Measurements from ENCODE around the gene ALOX5.
"Not testable (repeated sequence)": the region's sequence is repeated elsewhere in the genome, so short reads cannot be mapped to it uniquely, and the experiment has no call there.

ALOX5 gene

DNA sequence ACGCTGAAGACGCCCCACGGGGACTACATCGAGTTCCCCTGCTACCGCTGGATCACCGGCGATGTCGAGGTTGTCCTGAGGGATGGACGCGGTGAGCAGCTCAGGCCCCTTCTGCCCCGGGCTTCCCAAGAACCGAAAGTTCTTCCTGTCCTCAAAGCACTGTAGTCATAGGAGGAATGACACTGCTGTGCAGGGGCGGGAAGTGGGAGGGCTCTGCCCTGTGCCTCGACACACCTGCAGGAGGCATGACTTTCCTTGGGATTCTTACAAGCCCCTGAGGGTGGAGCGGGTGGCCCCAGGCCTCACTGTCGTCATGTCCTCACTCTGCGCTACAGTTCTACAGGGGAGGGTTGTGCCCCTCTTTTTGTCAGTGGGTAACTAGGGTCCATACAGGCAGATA is 8.6 kb downstream of the ALOX5 start:
- no peaks in the 10 kb centered on the region for H3K36me3 ChIP-seq (ENCODE audit: control insufficient read depth, insufficient read depth, low read length)
- no peaks in the 10 kb centered on the region for H3K9me3 ChIP-seq (ENCODE audit: control insufficient read depth, low read length)
- H3K4me1 ChIP-seq (ENCODE audit: control insufficient read depth, insufficient read depth, low read length): peaks cover 2% of the 10 kb centered on the region
- peaks cover under 1% of the 10 kb centered on the region for H3K27me3 ChIP-seq (ENCODE audit: control insufficient read depth, insufficient read depth, low read length, poor library complexity, severe bottlenecking)
- no peak overlapping the region for H3K4me3 ChIP-seq (ENCODE audit: insufficient read depth, low read depth, low read length)
- H3K27ac ChIP-seq (ENCODE audit: insufficient read depth, low read depth, low read length, poor library complexity, severe bottlenecking): no peak overlapping the region
- 92 to 93% methylated on average over 17 of the region's 17 CpGs for WGBS, 2 experiments

DNA sequence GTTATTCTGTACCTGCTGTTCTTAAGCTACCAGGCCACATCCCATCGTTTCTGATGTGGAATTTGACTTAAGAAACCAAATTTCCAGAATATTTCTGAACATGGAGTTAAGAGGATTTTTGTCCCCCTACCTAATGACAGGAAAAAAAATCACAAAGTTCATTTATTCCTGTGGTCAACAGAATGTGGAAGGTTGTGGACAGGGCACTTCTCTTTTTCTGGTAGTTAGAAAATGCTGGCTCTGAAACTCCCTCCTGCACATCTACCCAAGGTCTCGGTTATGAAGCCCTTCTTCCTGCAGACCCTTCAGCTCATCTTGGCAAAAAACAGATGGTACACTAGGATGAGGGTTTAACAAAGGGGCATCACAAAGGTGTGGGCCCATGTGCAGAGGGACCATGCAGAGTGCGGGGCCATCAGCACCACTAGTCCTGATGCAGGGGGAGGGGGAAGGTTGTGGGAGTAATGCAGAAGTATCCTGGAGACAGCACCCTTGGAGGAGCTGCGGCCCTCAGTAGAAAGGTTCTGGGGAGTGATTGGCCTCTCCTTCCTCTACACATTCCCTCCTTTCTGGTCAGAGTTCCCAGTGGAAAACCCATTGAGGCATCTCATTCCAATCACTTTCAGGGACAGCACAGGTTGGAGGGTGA is 9.8 kb downstream of the ALOX5 start:
- 88 to 92% methylated on average over 4 of the region's 4 CpGs for WGBS, 2 experiments
- Histone ChIP-seq H3K4me3 (ENCODE audit: insufficient read depth, low read depth, low read length) (no peak overlapping the region), H3K36me3 (ENCODE audit: control insufficient read depth, insufficient read depth, low read length) (no peaks in the 10 kb centered on the region), H3K9me3 (ENCODE audit: control insufficient read depth, low read length) (no peaks in the 10 kb centered on the region), H3K4me1 (ENCODE audit: control insufficient read depth, insufficient read depth, low read length) (no peaks in the 10 kb centered on the region), H3K27me3 (ENCODE audit: control insufficient read depth, insufficient read depth, low read length, poor library complexity, severe bottlenecking) (no peaks in the 10 kb centered on the region), H3K27ac (ENCODE audit: insufficient read depth, low read depth, low read length, poor library complexity, severe bottlenecking) (no peak overlapping the region)

DNA sequence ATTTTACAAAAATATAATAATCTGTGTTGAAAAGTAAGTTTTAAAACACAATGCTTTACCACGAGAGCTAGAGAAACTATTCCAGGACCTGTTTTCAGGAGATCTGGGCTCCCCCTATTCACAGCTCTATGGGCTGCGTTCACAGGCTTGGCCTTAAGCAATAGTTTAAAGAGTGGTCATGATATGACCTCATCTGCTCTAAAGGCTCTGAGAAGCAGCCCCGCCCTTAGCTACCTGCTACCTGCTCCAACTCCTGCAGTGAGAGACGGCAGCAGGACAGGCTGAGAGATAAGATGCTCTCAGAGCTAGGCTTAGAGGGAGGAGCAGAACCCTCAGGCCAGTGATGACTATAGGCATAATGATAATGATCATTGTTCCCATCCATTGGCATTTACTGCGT is 12.6 kb downstream of the ALOX5 start:
- Histone ChIP-seq H3K36me3 (ENCODE audit: control insufficient read depth, insufficient read depth, low read length) (no peaks in the 10 kb centered on the region), H3K4me1 (ENCODE audit: control insufficient read depth, insufficient read depth, low read length) (no peaks in the 10 kb centered on the region), H3K9me3 (ENCODE audit: control insufficient read depth, low read length) (no peaks in the 10 kb centered on the region), H3K4me3 (ENCODE audit: insufficient read depth, low read depth, low read length) (no peak overlapping the region), H3K27ac (ENCODE audit: insufficient read depth, low read depth, low read length, poor library complexity, severe bottlenecking) (no peak overlapping the region), H3K27me3 (ENCODE audit: control insufficient read depth, insufficient read depth, low read length, poor library complexity, severe bottlenecking) (no peaks in the 10 kb centered on the region)
- WGBS, 2 experiments: 91 to 94% methylated on average over 5 of the region's 5 CpGs

DNA sequence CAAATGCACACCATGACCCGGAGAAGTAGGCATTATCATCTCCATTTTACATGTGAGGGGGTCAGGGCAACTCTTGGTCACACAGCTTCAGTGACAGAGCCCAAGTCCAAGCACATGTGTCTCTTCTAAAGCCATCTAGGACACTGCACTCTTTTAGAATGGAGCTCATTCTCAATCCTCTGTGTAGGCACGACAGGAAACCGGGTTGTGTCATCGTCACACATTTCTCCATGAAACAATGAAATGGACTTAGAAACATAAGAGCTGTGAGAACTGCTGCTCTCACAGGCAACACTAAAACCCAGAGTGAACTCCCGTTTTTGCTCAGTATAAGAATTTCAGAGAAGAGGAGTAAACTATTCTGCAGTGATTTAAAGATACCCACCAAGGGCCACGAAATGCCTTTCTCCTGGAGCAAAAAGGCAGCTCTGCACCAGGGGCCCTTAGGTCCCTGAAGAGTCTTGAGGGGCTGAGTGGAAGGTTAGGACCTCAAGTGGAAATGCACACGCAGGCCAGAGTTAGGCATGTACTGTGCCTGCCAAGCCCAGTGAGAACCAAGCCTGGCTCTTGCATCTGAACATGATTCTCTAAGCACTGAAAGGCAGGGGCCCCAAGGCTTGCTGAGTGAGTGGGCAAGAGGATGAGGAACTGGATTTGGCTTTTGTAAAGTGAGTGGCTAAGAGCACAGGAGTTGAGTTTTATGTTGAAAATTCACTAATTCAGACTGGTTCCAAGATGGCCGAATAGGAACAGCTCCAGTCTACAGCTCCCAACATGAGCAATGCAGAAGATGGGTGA is 13.3 kb downstream of the ALOX5 start:
- 91 to 92% methylated on average over 8 of the region's 8 CpGs for WGBS, 2 experiments
- H3K36me3 ChIP-seq (ENCODE audit: control insufficient read depth, insufficient read depth, low read length): no peaks in the 10 kb centered on the region
- H3K4me3 ChIP-seq (ENCODE audit: insufficient read depth, low read depth, low read length): no peak overlapping the region
- no peaks in the 10 kb centered on the region for H3K9me3 ChIP-seq (ENCODE audit: control insufficient read depth, low read length)
- H3K4me1 ChIP-seq (ENCODE audit: control insufficient read depth, insufficient read depth, low read length): no peaks in the 10 kb centered on the region
- no peaks in the 10 kb centered on the region for H3K27me3 ChIP-seq (ENCODE audit: control insufficient read depth, insufficient read depth, low read length, poor library complexity, severe bottlenecking)
- no peak overlapping the region for H3K27ac ChIP-seq (ENCODE audit: insufficient read depth, low read depth, low read length, poor library complexity, severe bottlenecking)

DNA sequence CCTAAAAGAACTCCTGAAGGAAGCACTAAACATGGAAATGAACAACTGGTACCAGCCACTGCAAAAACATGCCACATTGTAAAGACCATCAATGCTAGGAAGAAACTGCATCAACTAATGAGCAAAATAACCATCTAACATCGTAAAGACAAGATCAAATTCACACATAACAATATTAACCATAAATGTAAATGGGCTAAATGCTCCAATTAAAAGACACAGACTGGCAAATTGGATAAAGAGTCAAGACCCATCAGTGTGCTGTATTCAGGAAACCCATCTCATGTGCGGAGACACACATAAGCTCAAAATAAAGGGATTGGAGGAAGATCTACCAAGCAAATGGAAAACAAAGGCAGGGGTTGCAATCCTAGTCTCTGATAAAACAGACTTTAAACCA is 15.7 kb downstream of the ALOX5 start:
- not testable (repeated sequence) for H3K27ac ChIP-seq (ENCODE audit: insufficient read depth, low read depth, low read length, poor library complexity, severe bottlenecking); H3K36me3 ChIP-seq (ENCODE audit: control insufficient read depth, insufficient read depth, low read length); H3K27me3 ChIP-seq (ENCODE audit: control insufficient read depth, insufficient read depth, low read length, poor library complexity, severe bottlenecking); H3K4me1 ChIP-seq (ENCODE audit: control insufficient read depth, insufficient read depth, low read length); H3K9me3 ChIP-seq (ENCODE audit: control insufficient read depth, low read length); H3K4me3 ChIP-seq (ENCODE audit: insufficient read depth, low read depth, low read length)
- WGBS, 2 experiments: 87 to 94% methylated on average over 1 to 2 of the region's 2 CpGs

DNA sequence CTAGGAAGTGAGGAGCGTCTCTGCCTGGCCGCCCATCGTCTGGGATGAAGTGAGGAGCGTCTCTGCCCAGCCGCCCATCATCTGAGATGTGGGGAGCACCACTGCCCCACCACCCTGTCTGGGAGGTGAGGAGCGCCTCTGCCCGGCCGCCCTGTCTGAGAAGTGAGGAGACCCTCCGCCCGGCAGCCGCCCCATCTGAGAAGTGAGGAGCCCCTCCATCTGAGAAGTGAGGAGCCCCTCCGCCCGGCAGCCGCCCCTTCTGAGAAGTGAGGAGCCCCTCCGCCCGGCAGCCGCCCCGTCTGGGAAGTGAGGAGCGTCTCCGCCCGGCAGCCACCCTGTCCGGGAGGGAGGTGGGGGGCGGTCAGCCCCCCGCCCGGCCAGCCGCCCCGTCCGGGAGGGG is 17.6 kb downstream of the ALOX5 start:
- H3K36me3 ChIP-seq (ENCODE audit: control insufficient read depth, insufficient read depth, low read length); H3K9me3 ChIP-seq (ENCODE audit: control insufficient read depth, low read length); H3K27me3 ChIP-seq (ENCODE audit: control insufficient read depth, insufficient read depth, low read length, poor library complexity, severe bottlenecking); H3K4me1 ChIP-seq (ENCODE audit: control insufficient read depth, insufficient read depth, low read length); H3K27ac ChIP-seq (ENCODE audit: insufficient read depth, low read depth, low read length, poor library complexity, severe bottlenecking); H3K4me3 ChIP-seq (ENCODE audit: insufficient read depth, low read depth, low read length): not testable (repeated sequence)
- 92 to 94% methylated on average over 28 of the region's 28 CpGs for WGBS, 2 experiments

DNA sequence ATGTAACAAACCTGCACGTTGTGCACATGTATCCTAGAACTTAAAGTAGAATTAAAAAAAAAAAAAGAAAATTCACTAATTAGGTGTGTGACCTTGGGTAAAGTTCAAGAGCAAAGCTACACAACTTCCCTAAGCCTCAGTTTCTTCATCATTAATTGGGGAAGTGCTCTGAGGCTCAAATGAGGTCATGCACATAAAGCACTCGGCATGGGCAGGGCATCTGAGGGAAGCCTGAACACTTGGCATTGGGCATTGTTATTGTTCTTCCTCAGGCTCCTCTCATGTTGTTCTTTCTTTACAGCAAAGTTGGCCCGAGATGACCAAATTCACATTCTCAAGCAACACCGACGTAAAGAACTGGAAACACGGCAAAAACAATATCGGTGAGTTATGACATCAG is 21.5 kb downstream of the ALOX5 start:
- H3K36me3 ChIP-seq (ENCODE audit: control insufficient read depth, insufficient read depth, low read length): no peaks in the 10 kb centered on the region
- H3K27me3 ChIP-seq (ENCODE audit: control insufficient read depth, insufficient read depth, low read length, poor library complexity, severe bottlenecking): no peaks in the 10 kb centered on the region
- H3K4me1 ChIP-seq (ENCODE audit: control insufficient read depth, insufficient read depth, low read length): no peaks in the 10 kb centered on the region
- WGBS, 2 experiments: 93 to 96% methylated on average over 6 of the region's 7 CpGs
- no peaks in the 10 kb centered on the region for H3K9me3 ChIP-seq (ENCODE audit: control insufficient read depth, low read length)
- no peak overlapping the region for H3K4me3 ChIP-seq (ENCODE audit: insufficient read depth, low read depth, low read length)
- no peak overlapping the region for H3K27ac ChIP-seq (ENCODE audit: insufficient read depth, low read depth, low read length, poor library complexity, severe bottlenecking)

DNA sequence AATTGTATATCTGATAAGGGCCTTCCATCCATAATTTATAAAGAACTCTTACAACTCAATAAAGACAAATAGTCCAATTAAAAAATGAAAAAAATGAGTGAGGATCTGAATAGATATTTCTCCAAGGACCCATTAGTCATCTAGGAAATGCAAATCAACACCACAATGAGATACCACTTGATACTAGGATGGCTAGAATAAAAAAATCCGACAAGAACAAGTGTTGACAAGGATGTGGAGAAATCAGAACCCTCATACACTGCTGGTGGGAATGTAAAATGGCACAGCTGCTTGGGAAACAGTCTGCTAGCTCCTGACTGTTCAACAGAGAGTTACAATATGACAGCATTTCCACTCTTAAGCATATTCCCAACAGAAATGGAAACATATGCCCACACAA is 24.6 kb downstream of the ALOX5 start:
- no peaks in the 10 kb centered on the region for H3K27me3 ChIP-seq (ENCODE audit: control insufficient read depth, insufficient read depth, low read length, poor library complexity, severe bottlenecking)
- H3K4me1 ChIP-seq (ENCODE audit: control insufficient read depth, insufficient read depth, low read length): no peaks in the 10 kb centered on the region
- no peaks in the 10 kb centered on the region for H3K36me3 ChIP-seq (ENCODE audit: control insufficient read depth, insufficient read depth, low read length)
- 73 to 86% methylated on average over 1 of the region's 1 CpG for WGBS, 2 experiments
- H3K27ac ChIP-seq (ENCODE audit: insufficient read depth, low read depth, low read length, poor library complexity, severe bottlenecking): no peak overlapping the region
- no peaks in the 10 kb centered on the region for H3K9me3 ChIP-seq (ENCODE audit: control insufficient read depth, low read length)
- H3K4me3 ChIP-seq (ENCODE audit: insufficient read depth, low read depth, low read length): no peak overlapping the region

DNA sequence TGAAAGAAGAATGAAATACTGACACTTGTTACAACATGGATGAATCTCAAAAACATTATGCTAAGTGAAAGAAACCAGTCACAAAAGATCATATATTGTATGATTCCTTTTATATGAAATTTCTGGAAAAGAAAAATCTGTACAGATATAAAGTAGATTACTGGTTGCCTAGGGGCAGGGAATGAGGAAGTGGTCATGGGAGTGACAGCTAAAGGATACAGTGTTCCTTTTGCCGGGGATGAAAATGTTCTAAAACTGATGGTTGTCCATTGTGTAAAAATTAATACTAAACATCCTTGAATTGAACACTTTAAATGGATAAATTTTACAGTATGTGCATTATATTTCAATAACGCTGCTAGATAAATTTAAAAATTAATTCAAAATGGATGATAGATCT is 25.1 kb downstream of the ALOX5 start:
- H3K27ac ChIP-seq (ENCODE audit: insufficient read depth, low read depth, low read length, poor library complexity, severe bottlenecking): no peak overlapping the region
- 80% methylated on average over 1 of the region's 2 CpGs; no CpG with 5 or more reads in 1 of the 2 experiments for WGBS, 2 experiments
- H3K4me3 ChIP-seq (ENCODE audit: insufficient read depth, low read depth, low read length): no peak overlapping the region
- H3K36me3 ChIP-seq (ENCODE audit: control insufficient read depth, insufficient read depth, low read length): no peaks in the 10 kb centered on the region
- H3K4me1 ChIP-seq (ENCODE audit: control insufficient read depth, insufficient read depth, low read length): no peaks in the 10 kb centered on the region
- H3K9me3 ChIP-seq (ENCODE audit: control insufficient read depth, low read length): no peaks in the 10 kb centered on the region
- no peaks in the 10 kb centered on the region for H3K27me3 ChIP-seq (ENCODE audit: control insufficient read depth, insufficient read depth, low read length, poor library complexity, severe bottlenecking)

DNA sequence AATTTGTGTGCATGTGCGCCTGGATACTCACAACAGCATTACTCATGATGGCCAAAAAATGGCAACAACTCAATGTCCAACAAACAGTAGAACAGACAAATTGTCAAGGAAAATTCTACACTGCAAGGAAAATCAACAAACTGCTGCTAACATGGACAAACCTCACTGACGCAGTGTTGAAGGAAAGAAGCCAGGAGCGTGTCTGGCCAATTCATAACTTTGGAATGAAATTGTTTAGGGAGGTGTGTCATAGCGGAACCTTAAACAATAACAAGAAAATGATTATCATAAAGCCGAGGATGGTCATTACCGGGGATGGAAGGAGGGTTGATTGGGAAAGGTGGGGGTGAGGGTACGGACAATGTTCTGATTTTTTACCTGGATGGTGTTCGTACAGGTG is 29.1 kb downstream of the ALOX5 start:
- H3K27me3 ChIP-seq (ENCODE audit: control insufficient read depth, insufficient read depth, low read length, poor library complexity, severe bottlenecking): no peaks in the 10 kb centered on the region
- H3K36me3 ChIP-seq (ENCODE audit: control insufficient read depth, insufficient read depth, low read length): no peaks in the 10 kb centered on the region
- no peak overlapping the region for H3K4me3 ChIP-seq (ENCODE audit: insufficient read depth, low read depth, low read length)
- H3K27ac ChIP-seq (ENCODE audit: insufficient read depth, low read depth, low read length, poor library complexity, severe bottlenecking): no peak overlapping the region
- H3K4me1 ChIP-seq (ENCODE audit: control insufficient read depth, insufficient read depth, low read length): no peaks in the 10 kb centered on the region
- 94 to 98% methylated on average over 7 to 8 of the region's 8 CpGs for WGBS, 2 experiments
- no peaks in the 10 kb centered on the region for H3K9me3 ChIP-seq (ENCODE audit: control insufficient read depth, low read length)

Measured in ectodermal cell (in vitro differentiated cells).